ENCODE data around the gene FAS.

Gene FAS

GRCh38 chr10:88974012-88974411, 16.6 kb upstream of the FAS start:
- no peak for DNase-seq

GRCh38 chr10:88974446-88975376, 15.9 kb upstream of the FAS start:
- no peak for DNase-seq

- DNase-seq = no peak
These were observed 15.2 kb upstream of the FAS start for GRCh38 chr10:88975377-88975720.

GRCh38 chr10:88978463-88978862, 12.1 kb upstream of the FAS start:
- DNase-seq = no peak

- no peak for DNase-seq
These were observed 11.4 kb upstream of the FAS start for GRCh38 chr10:88979153-88979562.

- no peak for DNase-seq
These were observed 11.0 kb upstream of the FAS start for GRCh38 chr10:88979603-88980002.

GRCh38 chr10:88980247-88980646, 10.4 kb upstream of the FAS start:
- no peak for DNase-seq

GRCh38 chr10:88980800-88981199, 9.8 kb upstream of the FAS start:
- no peak for DNase-seq

GRCh38 chr10:88981435-88981834, 9.2 kb upstream of the FAS start:
- no peak for DNase-seq

- DNase-seq = no peak
These were observed 8.2 kb upstream of the FAS start for GRCh38 chr10:88982366-88982765.

- DNase-seq = no peak
These were observed 7.4 kb upstream of the FAS start for GRCh38 chr10:88983206-88983605.

- DNase-seq = no peak
These were observed 6.7 kb upstream of the FAS start for GRCh38 chr10:88983939-88984338.

GRCh38 chr10:88984525-88984924, 6.1 kb upstream of the FAS start:
- DNase-seq = no peak

GRCh38 chr10:88986549-88987242, 3.9 kb upstream of the FAS start:
- DNase-seq = no peak

GRCh38 chr10:88987243-88987725, 3.3 kb upstream of the FAS start:
- no peak for DNase-seq

- DNase-seq = no peak
These were observed 2.8 kb upstream of the FAS start for GRCh38 chr10:88987840-88988239.

- DNase-seq = no peak
These were observed 1.2 kb upstream of the FAS start for GRCh38 chr10:88989423-88989822.

GRCh38 chr10:88989824-88990383, 694 bp upstream of the FAS start:
- no peak for DNase-seq

- no peak for DNase-seq
These were observed 732 bp downstream of the FAS start for GRCh38 chr10:88991161-88991898.

GRCh38 chr10:88991899-88992320, 1.3 kb downstream of the FAS start:
- DNase-seq = no peak

GRCh38 chr10:88992921-88993524, 2.4 kb downstream of the FAS start:
- no peak for DNase-seq

GRCh38 chr10:88994019-88994418, 3.4 kb downstream of the FAS start:
- DNase-seq = no peak
